HL-60 (cell line): Measurements from ENCODE around the gene OAS1.

Experiments
- CTCF ChIP-seq: IDR thresholded peaks from one replicate; pipeline ENCODE4 v1.5.1; 2011; ENCODE audit warnings: low read length, control low read depth, inconsistent platforms; ENCODE audit not compliant: insufficient read depth
- TF ChIP-seq, protein P1 (sequence below): IDR thresholded peaks from 2 replicates; pipeline ENCODE4 v1.6.1; 2012; ENCODE audit warnings: low read depth; ENCODE audit not compliant: insufficient replicate concordance

GRCh38 chr12:112870267-112870980, 36.3 kb upstream of the OAS1 start:
- TF ChIP-seq CTCF = no peak
- TF ChIP-seq, protein P1, sequence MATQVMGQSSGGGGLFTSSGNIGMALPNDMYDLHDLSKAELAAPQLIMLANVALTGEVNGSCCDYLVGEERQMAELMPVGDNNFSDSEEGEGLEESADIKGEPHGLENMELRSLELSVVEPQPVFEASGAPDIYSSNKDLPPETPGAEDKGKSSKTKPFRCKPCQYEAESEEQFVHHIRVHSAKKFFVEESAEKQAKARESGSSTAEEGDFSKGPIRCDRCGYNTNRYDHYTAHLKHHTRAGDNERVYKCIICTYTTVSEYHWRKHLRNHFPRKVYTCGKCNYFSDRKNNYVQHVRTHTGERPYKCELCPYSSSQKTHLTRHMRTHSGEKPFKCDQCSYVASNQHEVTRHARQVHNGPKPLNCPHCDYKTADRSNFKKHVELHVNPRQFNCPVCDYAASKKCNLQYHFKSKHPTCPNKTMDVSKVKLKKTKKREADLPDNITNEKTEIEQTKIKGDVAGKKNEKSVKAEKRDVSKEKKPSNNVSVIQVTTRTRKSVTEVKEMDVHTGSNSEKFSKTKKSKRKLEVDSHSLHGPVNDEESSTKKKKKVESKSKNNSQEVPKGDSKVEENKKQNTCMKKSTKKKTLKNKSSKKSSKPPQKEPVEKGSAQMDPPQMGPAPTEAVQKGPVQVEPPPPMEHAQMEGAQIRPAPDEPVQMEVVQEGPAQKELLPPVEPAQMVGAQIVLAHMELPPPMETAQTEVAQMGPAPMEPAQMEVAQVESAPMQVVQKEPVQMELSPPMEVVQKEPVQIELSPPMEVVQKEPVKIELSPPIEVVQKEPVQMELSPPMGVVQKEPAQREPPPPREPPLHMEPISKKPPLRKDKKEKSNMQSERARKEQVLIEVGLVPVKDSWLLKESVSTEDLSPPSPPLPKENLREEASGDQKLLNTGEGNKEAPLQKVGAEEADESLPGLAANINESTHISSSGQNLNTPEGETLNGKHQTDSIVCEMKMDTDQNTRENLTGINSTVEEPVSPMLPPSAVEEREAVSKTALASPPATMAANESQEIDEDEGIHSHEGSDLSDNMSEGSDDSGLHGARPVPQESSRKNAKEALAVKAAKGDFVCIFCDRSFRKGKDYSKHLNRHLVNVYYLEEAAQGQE = no peak
